GM21737 (cell line): ENCODE measurements around the gene NLGN1.
"Not testable (repeated sequence)": the region's sequence is repeated elsewhere in the genome, so short reads cannot be mapped to it uniquely, and the experiment has no call there.

Experiments
- ATAC-seq: cut with Tn5 transposase; IDR thresholded peaks from one replicate; pipeline ENCODE4 v1.9.1; 2021; ENCODE audit warnings: mild to moderate bottlenecking, moderate library complexity; ENCODE audit not compliant: unreplicated experiment

NLGN1 gene

GRCh38 chr3:173397161-173398110, at the start of gene NLGN1:
Gene NLGN1 (plus strand): TSS chr3:173397744.
- no peak for ATAC-seq

- no peak for ATAC-seq
These were observed 45.7 kb upstream of the NLGN1 start for GRCh38 chr3:173351886-173352285.

- ATAC-seq = not testable (repeated sequence)
These were observed 44.4 kb upstream of the NLGN1 start for GRCh38 chr3:173353137-173353536.

- no peak for ATAC-seq
These were observed 43.4 kb upstream of the NLGN1 start for GRCh38 chr3:173354124-173354523.

- no peak for ATAC-seq
These were observed 25.6 kb upstream of the NLGN1 start for GRCh38 chr3:173371848-173372487.

GRCh38 chr3:173380681-173381080, 16.9 kb upstream of the NLGN1 start:
- no peak for ATAC-seq

GRCh38 chr3:173381936-173382335, 15.6 kb upstream of the NLGN1 start:
- not testable (repeated sequence) for ATAC-seq

GRCh38 chr3:173395073-173395411, 2.5 kb upstream of the NLGN1 start:
- ATAC-seq = peak; percentile 24

- peak; percentile 96 for ATAC-seq
These were observed 1.9 kb upstream of the NLGN1 start for GRCh38 chr3:173395412-173396181.

- no peak for ATAC-seq
These were observed 1.1 kb upstream of the NLGN1 start for GRCh38 chr3:173396191-173397041.

- no peak for ATAC-seq
These were observed 551 bp downstream of the NLGN1 start for GRCh38 chr3:173398111-173398479.

- ATAC-seq = no peak
These were observed 1.5 kb downstream of the NLGN1 start for GRCh38 chr3:173399044-173399443.

- no peak for ATAC-seq
These were observed 3.8 kb downstream of the NLGN1 start for GRCh38 chr3:173401369-173401768.

GRCh38 chr3:173402656-173403055, 5.1 kb downstream of the NLGN1 start:
- no peak for ATAC-seq

GRCh38 chr3:173403376-173403775, 5.8 kb downstream of the NLGN1 start:
- no peak for ATAC-seq

- ATAC-seq = no peak
These were observed 6.6 kb downstream of the NLGN1 start for GRCh38 chr3:173404156-173404555.

- ATAC-seq = no peak
These were observed 12.9 kb downstream of the NLGN1 start for GRCh38 chr3:173410436-173410835.

GRCh38 chr3:173410849-173411248, 13.3 kb downstream of the NLGN1 start:
- ATAC-seq = no peak

GRCh38 chr3:173411375-173411973, 13.9 kb downstream of the NLGN1 start:
- no peak for ATAC-seq

- ATAC-seq = no peak
These were observed 18.5 kb downstream of the NLGN1 start for GRCh38 chr3:173416070-173416469.
